SU-DHL-6 (cell line): ENCODE measurements around the gene DCD.

Experiments
- H2AFZ ChIP-seq: fragments of 200-600 bp; sonication (generic); 2 replicates; pipeline ENCODE4 v1.6.1; 2014; ENCODE audit warnings: low read depth, mild to moderate bottlenecking, moderate library complexity, mixed read lengths, antibody characterized with exemption, low read length; ENCODE audit not compliant: severe bottlenecking
- H3F3A ChIP-seq: fragments of 200-600 bp; shearing (Covaris generic); 2 replicates; pipeline ENCODE4 v1.6.0; 2016; ENCODE audit warnings: antibody characterized with exemption, mild to moderate bottlenecking; ENCODE audit not compliant: insufficient read depth
- H3K27ac ChIP-seq: fragments of 200-600 bp; sonication (generic); 2 replicates; pipeline ENCODE4 v1.5.1; 2016; ENCODE audit warnings: low read depth, mild to moderate bottlenecking, low read length, moderate library complexity, mixed read lengths
- H3K27me3 ChIP-seq: fragments of 200-600 bp; sonication (generic), shearing (Covaris generic); 2 replicates; pipeline ENCODE4 v1.6.0; 2014; ENCODE audit warnings: mild to moderate bottlenecking, low read length
- H3K36me3 ChIP-seq: fragments of 200-600 bp; sonication (generic); 2 replicates; pipeline ENCODE4 v1.6.1; 2014; ENCODE audit warnings: mild to moderate bottlenecking, low read length, mixed read lengths
- H3K4me2 ChIP-seq: fragments of 300-600, 200-600 bp; shearing (Covaris generic), sonication (generic); 2 replicates; pipeline ENCODE4 v1.6.0; 2014; ENCODE audit warnings: low read length, low read depth, mild to moderate bottlenecking; ENCODE audit not compliant: poor library complexity, severe bottlenecking
- H3K4me3 ChIP-seq: fragments of 200-600 bp; sonication (generic); 2 replicates; pipeline ENCODE4 v1.5.1; 2014; ENCODE audit warnings: antibody characterized with exemption, low read length, mild to moderate bottlenecking, mixed read lengths; ENCODE audit not compliant: insufficient read depth, poor library complexity, severe bottlenecking
- H3K79me2 ChIP-seq: fragments of 200-600 bp; sonication (generic); 2 replicates; pipeline ENCODE4 v1.6.1; 2014; ENCODE audit warnings: mild to moderate bottlenecking, low read length, moderate library complexity; ENCODE audit not compliant: insufficient read depth
- H3K9ac ChIP-seq: fragments of 200-600 bp; sonication (generic); 2 replicates; pipeline ENCODE4 v1.7.0; 2014; ENCODE audit warnings: mild to moderate bottlenecking, low read length
- H3K9me2 ChIP-seq: fragments of 200-600 bp; sonication (generic); replicated peaks from 2 replicates; pipeline ENCODE4 v1.6.1; 2014; ENCODE audit warnings: low read length; ENCODE audit not compliant: insufficient read depth
- H3K9me3 ChIP-seq: fragments of 200-600 bp; sonication (generic); 2 replicates; pipeline ENCODE4 v1.6.1; 2014; ENCODE audit warnings: low read length, mixed read lengths; ENCODE audit not compliant: insufficient read depth
- H4K20me1 ChIP-seq: fragments of 200-600 bp; sonication (generic); 2 replicates; pipeline ENCODE4 v1.6.1; 2014; ENCODE audit warnings: low read depth, mild to moderate bottlenecking, antibody characterized with exemption, low read length, moderate library complexity, mixed read lengths
- EZH2phosphoT487 ChIP-seq: fragments of 200-600 bp; sonication (generic), shearing (Covaris generic); conservative IDR thresholded peaks from 2 replicates; pipeline ENCODE4 v1.6.1; 2018; ENCODE audit warnings: mild to moderate bottlenecking, antibody characterized with exemption, low read length, moderate library complexity, mixed read lengths
- TF ChIP-seq, protein P1 (sequence below): fragments of 200-600 bp; sonication (generic); IDR thresholded peaks from one replicate; pipeline ENCODE4 v1.5.1; 2017; ENCODE audit warnings: antibody characterized with exemption, mild to moderate bottlenecking, low read length, moderate library complexity; ENCODE audit not compliant: insufficient read depth, poor library complexity, severe bottlenecking

Gene DCD

DNA sequence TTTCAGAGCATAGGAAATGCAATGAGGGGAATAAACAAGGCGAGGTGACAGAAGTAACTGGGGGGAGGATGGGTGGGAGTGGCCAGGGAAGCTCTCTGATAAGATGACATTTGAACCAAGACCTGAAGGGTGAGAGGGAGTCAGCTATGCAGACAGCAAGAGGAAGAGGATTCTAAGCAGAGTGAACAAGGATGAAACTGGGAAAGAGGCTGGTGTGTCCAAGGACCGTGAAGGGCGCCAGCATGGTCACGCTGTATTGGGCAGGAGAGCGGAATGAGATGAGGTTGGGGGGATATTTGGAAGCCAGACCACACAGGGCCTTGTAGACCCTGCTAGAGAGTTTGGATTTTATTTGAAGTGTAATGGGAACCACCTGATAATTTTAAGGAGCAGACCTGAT, 49.2 kb downstream of the DCD start:
- Histone ChIP-seq H3K9ac (no peak overlapping the region), H3K9me2 (no peaks in the 10 kb centered on the region), H3K27ac (no peak overlapping the region), H4K20me1 (no peaks in the 10 kb centered on the region), H3K4me3 (no peak overlapping the region), H3K27me3 (no peaks in the 10 kb centered on the region), H3F3A (no peaks in the 10 kb centered on the region), H3K79me2 (no peaks in the 10 kb centered on the region), H3K9me3 (no peaks in the 10 kb centered on the region), H3K4me2 (no peak overlapping the region), H3K36me3 (no peaks in the 10 kb centered on the region), H2AFZ (no peak overlapping the region)
- TF ChIP-seq, protein P1, sequence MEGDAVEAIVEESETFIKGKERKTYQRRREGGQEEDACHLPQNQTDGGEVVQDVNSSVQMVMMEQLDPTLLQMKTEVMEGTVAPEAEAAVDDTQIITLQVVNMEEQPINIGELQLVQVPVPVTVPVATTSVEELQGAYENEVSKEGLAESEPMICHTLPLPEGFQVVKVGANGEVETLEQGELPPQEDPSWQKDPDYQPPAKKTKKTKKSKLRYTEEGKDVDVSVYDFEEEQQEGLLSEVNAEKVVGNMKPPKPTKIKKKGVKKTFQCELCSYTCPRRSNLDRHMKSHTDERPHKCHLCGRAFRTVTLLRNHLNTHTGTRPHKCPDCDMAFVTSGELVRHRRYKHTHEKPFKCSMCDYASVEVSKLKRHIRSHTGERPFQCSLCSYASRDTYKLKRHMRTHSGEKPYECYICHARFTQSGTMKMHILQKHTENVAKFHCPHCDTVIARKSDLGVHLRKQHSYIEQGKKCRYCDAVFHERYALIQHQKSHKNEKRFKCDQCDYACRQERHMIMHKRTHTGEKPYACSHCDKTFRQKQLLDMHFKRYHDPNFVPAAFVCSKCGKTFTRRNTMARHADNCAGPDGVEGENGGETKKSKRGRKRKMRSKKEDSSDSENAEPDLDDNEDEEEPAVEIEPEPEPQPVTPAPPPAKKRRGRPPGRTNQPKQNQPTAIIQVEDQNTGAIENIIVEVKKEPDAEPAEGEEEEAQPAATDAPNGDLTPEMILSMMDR: no peak
- no peak for TF ChIP-seq EZH2phosphoT487

DNA sequence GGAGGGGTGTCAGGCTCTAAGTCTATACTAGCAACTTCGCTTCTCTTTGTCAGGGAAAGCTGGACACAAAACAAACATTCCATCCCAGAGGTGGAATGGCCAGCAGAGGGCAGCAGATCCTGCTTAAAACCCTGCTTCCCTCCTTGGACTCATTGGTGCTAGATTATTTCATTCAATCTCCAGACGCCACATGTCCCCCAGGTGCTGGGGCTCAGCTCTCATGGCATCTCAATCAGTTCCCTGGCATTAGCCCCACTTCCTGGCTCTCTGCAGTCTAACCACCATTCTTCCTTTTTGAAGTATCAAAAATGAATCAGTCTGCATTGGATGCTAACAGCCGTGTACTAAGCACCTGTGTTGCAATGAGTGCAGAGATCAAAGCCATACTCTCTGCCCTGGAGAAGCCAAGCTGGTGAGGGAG, 51.6 kb downstream of the DCD start:
- Histone ChIP-seq H3K9me3 (no peaks in the 10 kb centered on the region), H3F3A (no peaks in the 10 kb centered on the region), H3K79me2 (no peaks in the 10 kb centered on the region), H3K9me2 (no peaks in the 10 kb centered on the region), H3K27me3 (no peaks in the 10 kb centered on the region), H3K9ac (no peak overlapping the region), H3K27ac (no peak overlapping the region), H3K4me3 (no peak overlapping the region), H3K4me2 (no peak overlapping the region), H3K36me3 (no peaks in the 10 kb centered on the region), H4K20me1 (no peaks in the 10 kb centered on the region), H2AFZ (no peak overlapping the region)
- no peak for TF ChIP-seq EZH2phosphoT487
- TF ChIP-seq, protein P1: peak; percentile 83

DNA sequence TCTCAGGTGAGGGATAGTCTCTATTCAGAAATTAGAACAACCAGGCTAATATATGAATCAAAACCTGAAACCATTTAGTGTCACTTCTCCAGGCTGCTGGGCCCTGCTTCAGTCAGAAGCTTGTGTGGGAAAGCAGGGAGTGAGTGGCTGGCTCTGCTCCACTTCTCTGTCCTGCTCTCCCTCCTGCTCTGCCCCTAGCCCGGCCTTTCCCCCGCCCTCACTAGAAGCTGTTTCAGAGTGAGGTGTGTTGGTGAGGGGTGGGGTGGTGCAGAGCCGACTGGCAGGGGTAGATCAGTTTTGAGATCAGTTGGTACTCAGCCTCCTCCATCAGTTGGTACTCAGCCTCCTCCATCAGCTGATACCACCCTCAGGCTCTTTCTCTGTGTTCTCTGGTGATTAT, 52.7 kb downstream of the DCD start:
- no peak overlapping the region for H3K4me2 ChIP-seq
- no peaks in the 10 kb centered on the region for H3K9me3 ChIP-seq
- H3K79me2 ChIP-seq: no peaks in the 10 kb centered on the region
- TF ChIP-seq, protein P1: no peak
- no peak for TF ChIP-seq EZH2phosphoT487
- no peaks in the 10 kb centered on the region for H3K36me3 ChIP-seq
- no peaks in the 10 kb centered on the region for H3F3A ChIP-seq
- no peak overlapping the region for H3K9ac ChIP-seq
- no peaks in the 10 kb centered on the region for H4K20me1 ChIP-seq
- no peaks in the 10 kb centered on the region for H3K27me3 ChIP-seq
- H3K9me2 ChIP-seq: no peaks in the 10 kb centered on the region
- H2AFZ ChIP-seq: no peak overlapping the region
- H3K4me3 ChIP-seq: no peak overlapping the region
- H3K27ac ChIP-seq: no peak overlapping the region
